MV-4-11 (cell line): ENCODE data around the gene DNPEP.
"Not testable (repeated sequence)": the region's sequence is repeated elsewhere in the genome, so short reads cannot be mapped to it uniquely, and the experiment has no call there.

ENCODE experiments used
- DNase-seq: peaks from one replicate; lab custom pipeline; 2025; lab: John Stamatoyannopoulos, UW

DNPEP gene

GRCh38 chr2:219399716-219400478, 12.2 kb upstream of the DNPEP start:
- DNase-seq = no peak

DNA sequence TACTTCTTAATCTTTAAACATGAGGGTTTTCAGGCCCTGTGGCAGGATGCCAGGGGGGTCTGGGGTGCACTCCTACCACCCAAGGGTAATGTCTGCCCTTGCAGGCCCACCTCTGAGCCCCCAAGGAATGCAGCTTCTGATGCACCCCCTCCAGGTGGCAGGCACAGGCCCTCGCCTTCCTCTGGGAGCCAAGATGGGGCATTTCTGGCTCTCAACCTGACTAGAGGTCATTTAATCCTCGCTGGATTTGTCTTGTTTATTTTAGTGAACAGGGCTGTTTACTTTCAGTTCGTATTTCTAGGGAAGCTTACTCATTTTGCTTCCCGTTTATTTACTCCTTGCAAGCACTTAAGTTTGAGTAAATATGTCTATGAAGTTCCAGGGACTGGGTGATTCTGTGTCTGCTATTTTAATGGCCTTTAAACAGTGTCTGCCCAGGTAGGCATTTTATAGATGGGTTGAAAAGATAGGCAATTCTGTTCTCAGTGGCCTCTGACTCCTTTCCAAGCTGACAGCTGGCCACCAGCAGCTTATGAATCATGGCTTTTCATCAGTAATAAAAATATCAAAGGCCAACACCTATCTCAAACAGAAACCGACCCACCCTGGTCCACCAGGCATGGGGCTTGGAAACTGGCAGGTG, 11.1 kb upstream of the DNPEP start:
- DNase-seq = no peak

DNA sequence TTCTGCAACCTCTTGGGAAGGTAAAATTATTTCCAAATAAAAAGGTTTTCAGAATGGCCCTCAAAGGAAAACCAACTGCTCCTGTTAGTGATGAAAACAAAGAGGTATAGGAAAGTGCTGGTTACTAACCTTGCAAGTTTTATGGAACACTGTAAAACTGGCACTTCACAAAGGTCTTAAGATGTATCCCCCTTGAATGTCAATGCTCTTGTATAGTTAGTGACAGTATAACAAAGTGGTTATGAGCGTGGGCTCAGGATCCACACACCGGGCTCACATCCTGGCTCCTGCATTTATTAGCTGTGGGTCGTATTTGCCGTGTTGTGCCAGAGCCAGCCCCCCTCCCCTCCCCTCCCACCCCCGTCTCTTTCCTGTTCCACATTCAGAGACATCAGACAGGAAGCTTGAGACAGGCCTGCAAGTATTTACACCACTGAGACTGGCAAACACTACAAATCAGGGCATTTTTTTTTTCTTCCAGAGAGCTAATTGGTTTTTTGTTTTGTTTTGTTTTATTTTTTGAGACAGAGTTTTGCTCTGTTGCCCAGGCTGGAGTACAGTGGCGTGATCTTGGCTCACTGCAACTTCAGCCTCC, 9.2 kb upstream of the DNPEP start:
- no peak for DNase-seq

DNA sequence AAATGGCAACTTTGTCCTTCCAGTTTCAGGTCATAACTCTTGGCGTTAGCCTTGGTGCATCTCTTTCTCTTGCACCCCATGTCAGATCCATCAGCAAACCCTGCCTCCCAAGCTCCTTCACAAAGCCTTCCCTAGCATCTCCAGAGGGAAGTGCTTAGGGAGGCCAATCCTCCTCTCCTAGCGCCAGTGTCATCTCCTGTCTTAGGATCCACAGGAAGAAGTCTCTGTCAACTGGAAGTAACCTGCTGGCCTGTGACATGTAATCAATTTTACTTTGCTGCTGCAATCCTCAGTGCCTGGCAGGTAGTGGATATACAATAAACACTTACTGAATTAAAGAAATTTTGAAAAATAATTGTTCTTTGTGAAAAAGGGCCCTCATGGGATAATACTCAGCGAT, 7.9 kb upstream of the DNPEP start:
- DNase-seq = no peak

DNA sequence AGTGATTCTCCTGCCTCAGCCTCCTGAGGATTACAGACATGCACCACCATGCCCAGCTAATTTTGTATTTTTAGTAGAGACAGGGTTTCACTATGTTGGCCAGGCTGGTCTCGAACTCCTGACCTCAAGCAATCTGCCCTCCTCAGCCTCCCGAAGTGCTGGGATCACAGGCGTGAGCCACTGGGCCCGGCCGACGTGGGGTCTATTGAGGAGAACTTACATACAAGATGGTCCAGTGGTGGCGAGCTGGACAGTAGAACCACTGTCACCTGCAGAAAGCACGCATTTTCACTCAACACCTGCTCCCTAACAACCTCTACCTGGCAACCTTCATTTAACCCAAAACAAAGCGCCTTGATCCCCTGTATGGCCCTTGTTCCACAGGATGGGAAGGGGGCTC, 7.3 kb upstream of the DNPEP start:
- not testable (repeated sequence) for DNase-seq

GRCh38 chr2:219392754-219393153, 5.0 kb upstream of the DNPEP start:
- DNase-seq = no peak

DNA sequence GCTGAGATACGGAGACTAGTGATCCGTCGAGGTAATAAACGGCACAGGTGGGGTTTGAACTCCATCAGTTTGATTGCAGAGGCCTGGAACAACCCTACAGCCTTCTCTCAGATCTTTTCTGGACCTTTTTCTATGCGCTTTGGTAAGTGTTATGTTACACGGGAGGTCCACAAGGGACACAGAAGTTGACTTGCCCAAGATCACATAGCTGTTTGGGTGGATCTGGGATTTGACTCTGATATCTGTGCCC, 1.1 kb upstream of the DNPEP start:
- no peak for DNase-seq

DNA sequence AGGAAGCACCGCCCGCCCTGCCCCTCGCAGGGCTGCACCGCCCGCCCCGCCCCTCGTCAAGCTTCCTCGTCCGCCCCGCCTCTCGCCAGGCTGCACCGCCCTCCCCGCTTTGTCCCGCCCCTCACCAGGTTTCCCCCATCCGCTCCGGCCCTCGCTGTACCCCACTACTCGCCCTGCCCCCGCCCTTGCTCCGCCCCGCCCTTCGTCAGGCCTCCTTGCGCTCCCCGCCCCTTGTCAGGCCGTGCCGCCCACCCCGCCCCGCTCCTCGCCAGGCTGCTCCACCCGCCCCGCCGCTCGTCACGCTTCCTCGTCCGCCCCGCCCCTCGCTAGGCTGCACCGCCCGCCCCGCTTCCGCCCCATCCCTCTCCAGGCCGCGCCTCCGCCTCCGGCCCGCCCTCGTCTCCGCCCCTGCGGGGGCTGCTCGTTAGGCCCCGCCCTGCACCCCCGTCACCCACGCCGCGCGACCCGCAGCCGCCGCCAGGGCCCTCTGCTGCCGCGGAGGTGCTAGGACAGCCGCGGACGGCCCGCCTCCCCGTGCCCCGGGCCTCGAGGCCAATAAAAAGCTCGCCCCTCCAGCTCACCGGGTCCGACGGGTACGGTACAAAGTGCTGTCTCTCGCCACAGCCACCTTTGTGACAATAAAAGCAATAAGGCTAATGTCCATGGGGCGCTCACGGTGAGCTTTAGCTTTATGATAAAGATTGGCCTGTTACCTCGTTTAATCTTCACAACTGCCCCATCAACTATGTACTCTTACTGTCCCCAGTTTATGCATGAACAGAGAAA, 602 bp upstream of the DNPEP start:
- peak; percentile 84 for DNase-seq

DNA sequence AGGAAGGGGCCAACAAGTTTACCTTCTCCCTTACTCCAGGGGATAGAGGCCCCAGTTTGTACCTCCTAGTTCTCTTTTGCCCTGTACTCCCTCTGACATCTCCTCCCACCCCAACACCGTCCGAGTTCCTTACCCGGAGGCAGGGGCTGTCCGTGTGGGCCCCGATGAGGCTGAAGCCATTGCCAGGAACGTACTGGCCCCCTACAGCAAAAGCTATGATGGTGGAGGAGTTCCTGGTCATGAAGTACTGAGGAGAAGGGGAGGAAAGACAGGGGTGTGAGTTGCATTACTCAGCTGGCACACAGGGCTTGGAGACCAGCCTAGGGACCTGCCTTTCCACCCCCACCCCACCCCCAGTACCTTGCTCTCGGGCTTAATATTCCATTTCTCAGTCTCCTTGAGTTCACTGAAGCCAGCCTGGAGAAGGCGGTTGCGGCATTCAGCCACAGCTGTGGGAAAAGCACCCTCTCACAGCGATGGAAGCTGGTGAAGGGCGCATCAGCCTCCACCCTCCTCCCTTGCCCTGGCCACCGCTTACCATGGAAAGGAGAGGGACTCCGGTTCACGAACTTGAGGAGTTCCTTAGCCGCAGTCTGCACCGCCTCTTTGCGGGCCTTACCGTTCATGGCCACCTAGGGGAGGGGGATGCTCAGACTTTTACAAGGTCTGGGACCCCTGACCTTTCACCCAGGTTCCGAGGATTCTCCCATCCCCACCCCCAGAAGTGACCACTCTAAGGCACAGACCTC, 1.0 kb downstream of the DNPEP start:
- DNase-seq = no peak

DNA sequence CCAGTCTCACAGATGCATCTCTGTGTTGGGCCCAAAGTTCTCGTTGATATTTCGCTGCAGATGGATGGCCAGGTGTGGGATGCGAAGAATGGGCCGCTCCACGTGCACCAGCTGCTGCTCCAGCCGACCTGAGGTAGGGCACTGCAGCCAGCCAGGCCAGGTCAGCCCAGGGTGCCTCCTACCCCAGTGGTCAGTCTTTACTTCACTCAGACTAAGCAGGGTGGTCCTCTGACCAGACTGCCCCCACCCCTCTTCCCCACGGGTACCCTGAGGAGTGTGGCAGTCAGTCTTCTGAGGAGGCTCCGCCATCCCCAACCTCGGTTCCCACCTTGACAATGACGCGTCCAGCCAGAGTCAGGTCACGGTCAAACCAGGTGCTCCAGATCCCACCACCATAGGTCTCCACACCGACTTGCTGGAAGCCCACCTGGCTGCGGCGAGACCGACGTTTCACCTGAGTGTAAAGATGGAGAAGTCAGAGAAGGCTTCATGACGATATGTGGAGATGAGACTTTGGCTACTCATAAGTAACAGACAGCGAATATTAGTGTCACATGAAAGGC, 1.7 kb downstream of the DNPEP start:
- DNase-seq = no peak

DNA sequence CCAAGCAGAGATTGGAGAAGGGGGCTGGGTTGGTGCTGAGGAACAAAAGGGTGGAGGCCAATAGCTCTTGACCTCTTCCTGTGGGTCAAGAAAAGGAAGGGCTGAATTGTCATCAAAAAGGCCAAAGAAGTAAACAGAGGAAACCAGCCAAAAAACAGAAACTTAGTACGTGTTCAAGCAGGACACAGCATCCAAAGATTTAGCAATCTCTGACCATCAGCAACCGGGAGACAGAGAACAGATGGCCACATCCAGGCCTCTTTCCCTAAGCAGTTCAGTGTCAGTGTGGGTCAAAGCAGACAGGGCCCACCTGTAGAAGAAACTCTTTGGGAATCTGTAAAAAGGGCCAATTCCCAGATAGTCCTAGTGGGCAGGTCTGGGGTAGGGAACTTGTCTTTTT, 2.9 kb downstream of the DNPEP start:
- DNase-seq = no peak

DNA sequence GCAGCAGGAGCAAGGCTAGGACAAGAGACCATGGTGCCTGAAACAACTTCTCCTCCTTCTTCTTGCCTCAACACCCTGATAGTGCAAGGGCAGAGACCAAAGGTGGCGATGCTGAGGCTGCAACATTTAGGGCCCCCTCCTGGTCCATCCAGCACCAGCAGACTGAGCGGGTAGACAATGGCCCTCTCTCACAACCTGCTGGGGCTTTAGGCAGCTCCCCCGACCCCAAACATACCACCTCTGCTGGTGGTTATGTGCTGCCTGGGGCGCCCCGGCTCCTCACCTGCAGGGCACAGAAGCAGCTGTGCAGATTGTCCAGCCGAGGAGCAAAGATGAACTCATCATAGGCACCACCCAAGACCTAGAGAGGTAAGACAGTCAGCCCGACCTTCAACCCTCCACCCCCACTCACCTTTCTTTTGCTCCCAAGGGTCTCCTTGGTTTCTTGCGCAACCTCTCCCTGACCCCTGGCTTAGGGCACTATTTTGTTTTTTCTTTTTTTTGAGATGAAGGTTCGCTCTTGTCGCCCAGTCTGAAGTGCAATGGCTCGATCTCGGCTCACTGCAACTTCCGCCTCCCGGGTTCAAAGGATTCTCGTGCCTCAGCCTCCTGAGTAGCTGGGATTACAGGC, 3.5 kb downstream of the DNPEP start:
- no peak for DNase-seq

GRCh38 chr2:219381448-219381847, 6.3 kb downstream of the DNPEP start:
- DNase-seq = no peak

- no peak for DNase-seq
These were observed 6.8 kb downstream of the DNPEP start for GRCh38 chr2:219380926-219381325.

DNA sequence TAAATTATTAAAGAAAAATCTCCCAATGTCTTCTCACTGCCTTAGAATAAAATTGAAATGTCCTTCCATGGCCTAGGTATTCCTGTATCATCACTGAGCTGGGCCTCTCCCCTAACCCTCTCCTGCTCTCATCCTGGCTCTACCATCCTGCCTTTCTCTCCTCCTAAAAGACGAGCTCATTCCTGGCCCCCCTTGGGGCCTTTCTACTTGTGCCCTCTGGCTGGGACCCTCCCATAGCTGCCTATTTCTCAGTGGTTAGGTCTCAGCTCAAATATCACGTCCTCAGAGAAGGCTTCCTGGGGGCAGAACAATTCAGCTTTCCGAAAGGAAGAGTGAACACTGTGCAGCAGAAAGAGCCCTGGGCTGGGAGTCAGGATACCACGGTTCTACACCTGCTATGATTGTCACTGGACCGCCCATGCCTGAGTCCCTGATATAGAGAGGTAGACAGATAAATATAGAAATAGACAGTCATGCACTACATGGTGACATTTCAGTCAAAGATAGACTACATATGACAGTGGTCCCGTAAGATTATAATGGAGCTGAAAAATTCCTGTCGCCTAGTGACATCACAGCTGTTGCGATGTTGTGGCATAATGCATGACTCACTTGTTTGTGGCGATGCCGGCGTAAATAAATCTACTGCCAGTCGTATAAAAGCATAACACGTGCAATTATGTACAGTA, 9.4 kb downstream of the DNPEP start:
- no peak for DNase-seq

GRCh38 chr2:219369447-219369861, 18.3 kb downstream of the DNPEP start:
- no peak for DNase-seq

DNA sequence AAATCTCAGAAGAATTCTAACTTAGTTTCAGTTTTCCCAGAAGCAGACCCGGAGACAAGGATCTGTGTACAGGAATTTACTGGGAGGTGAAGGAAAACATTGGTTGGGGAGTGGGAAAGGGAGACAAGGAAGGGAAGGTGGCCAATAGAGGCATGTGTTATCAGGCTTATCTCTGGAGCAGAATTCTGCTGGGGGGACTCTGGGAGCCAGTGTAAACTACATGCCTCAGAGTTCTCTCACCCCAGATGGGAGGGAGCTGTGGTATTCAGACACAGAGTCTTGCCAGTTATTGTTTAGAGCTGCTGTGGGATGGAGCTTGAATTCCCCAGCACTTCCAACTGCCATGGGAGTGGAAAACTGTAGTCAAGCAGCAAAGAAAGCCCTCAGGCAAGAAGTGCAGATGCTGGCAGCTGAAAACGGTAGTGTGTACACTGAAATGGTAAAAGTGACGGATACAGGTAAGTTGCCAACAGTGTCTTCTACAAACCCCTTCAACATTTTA, 19.0 kb downstream of the DNPEP start:
- DNase-seq = no peak

DNA sequence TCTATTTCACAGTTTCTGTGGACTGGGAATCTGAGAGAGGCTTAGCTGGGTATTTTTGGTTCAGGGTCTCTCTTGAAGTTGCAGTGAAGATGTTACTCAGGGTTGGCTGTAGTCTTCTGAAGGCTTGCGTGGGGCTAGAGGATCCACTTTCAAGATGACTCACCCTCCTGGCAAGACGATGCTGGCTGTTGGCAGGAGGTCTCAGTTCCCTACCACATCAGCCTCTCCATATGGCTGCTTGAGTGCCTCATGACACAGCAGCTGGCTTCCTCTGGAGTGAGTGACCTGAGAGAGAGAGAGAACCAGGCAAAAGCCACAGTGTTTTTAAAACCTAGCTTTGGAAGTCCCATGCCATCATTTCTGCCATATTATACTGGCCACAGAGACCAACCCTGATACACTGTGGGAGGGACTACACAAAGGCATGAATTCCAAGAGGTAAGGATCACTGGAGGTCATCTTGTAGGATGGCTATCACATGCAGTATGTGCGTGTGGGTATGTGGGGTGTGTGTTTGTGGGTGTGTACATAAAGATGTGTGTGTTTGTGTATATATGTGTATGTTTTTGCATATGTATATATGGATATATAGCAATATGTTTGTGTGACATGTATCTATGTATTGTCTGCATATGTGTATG, 25.1 kb downstream of the DNPEP start:
- DNase-seq = peak; percentile 99

DNA sequence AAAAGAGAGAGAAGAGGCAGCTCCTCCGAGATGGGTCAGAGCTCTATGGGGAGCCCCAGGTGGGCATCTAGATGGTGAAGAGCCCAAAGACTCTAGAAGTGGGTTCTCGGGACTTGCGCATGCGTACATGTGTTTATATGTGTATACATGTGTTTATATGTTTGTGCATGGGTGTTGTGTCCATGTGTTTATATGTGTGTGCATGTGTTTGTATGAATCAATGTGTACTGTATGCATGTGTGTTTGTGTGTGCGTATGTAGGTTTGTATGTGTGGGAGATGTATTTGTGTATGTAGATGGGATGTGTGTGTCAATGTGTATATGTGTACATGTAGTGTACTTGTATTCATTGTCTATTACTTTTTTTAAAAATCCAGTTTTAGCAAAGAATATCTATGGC, 25.6 kb downstream of the DNPEP start:
- no peak for DNase-seq
